GM12874 (cell line): Measurements from ENCODE around the gene MS4A6E.

Experiments
- CTCF ChIP-seq: IDR thresholded peaks from 2 replicates; pipeline ENCODE4 v1.5.1; 2011; ENCODE audit warnings: low read depth, mild to moderate bottlenecking, control low read depth, low read length, moderate library complexity; ENCODE audit not compliant: insufficient read depth

Gene MS4A6E

GRCh38 chr11:60326955-60327354 lies at the start of gene MS4A6E:
Gene MS4A6E, plus strand, starts transcription at chr11:60327255. Its CDS starts 7,641 bp downstream, at chr11:60334896.
- TF ChIP-seq CTCF: no peak

GRCh38 chr11:60280412-60280811 lies 46.6 kb upstream of the MS4A6E start, which contains the start of gene MS4A4A:
Gene MS4A4A, plus strand, starts transcription at chr11:60280666. Its CDS starts 10 bp downstream, at chr11:60280676.
- TF ChIP-seq CTCF: no peak

GRCh38 chr11:60281485-60281884 lies 45.6 kb upstream of the MS4A6E start:
- no peak for TF ChIP-seq CTCF

GRCh38 chr11:60282286-60282685 lies 44.8 kb upstream of the MS4A6E start:
- TF ChIP-seq CTCF: no peak

- TF ChIP-seq CTCF: no peak
Measured at GRCh38 chr11:60288531-60288930, 38.5 kb upstream of the MS4A6E start.

GRCh38 chr11:60292145-60292544 lies 34.9 kb upstream of the MS4A6E start:
- TF ChIP-seq CTCF: no peak

GRCh38 chr11:60301178-60301577 lies 25.9 kb upstream of the MS4A6E start:
- no peak for TF ChIP-seq CTCF

- no peak for TF ChIP-seq CTCF
Measured at GRCh38 chr11:60303661-60304060, 23.4 kb upstream of the MS4A6E start.
